ENCODE results near the gene TMEM242. TPM values are rescaled to one million over a fixed set of nuclear protein-coding genes. Genes with fewer than 3 reads are reported as not detected.

Gene TMEM242
- total and polyA plus RNA-seq, 10 of the 15 experiments (the other 5 are each of a cell fraction or from before 2014, with no cell fraction given): 2.8 to 9.8 (median 5.5) TPM

GRCh38 chr6:157280947-157281346, 42.4 kb downstream of the TMEM242 start (continued):
- no peak for TF ChIP-seq CEBPZ (IDR thresholded peaks at IDR 0.05; ENCODE audit: low read depth, low read length)

- no peaks in the 10 kb centered on the region for H3K27me3 ChIP-seq (replicated peaks in 1 of 2; ENCODE audit: control insufficient read depth in 2 of 2, insufficient read depth in 2 of 2, low read length in 1 of 2)
- FAIRE-seq (no peak), ATAC-seq (no peak), DNase-seq (ENCODE audit: low read depth, low spot score) (no peak)
- H3K4me2 ChIP-seq (ENCODE audit: control insufficient read depth, insufficient read depth): no peak overlapping the region
- H2AFZ ChIP-seq (ENCODE audit: control insufficient read depth, low read depth, low read length): no peak overlapping the region
- ChIA-PET SMC1A (ENCODE audit: uncharacterized antibody, unreplicated experiment) (no interaction called here), POLR2A (no interaction called here), RAD21 (ENCODE audit: unreplicated experiment) (no interaction called here), CTCF (no interaction called here)
- WGBS (ENCODE audit: insufficient coverage, insufficient replicate concordance, low lambda C conversion rate, missing lambda C conversion rate): 90% methylated on average over 15 of the region's 17 CpGs
- no peaks in the 10 kb centered on the region for H4K20me1 ChIP-seq (ENCODE audit: control insufficient read depth, insufficient read depth)
- in situ Hi-C loops (cut with MboI) (no loop called here), intact Hi-C loops (cut with micrococcal nuclease; ENCODE audit: unreplicated experiment) (no loop called here)
- no peaks in the 10 kb centered on the region for H3K36me3 ChIP-seq (ENCODE audit: control insufficient read depth in 2 of 2, insufficient read depth in 2 of 2, low read length in 1 of 2)
- H3K79me2 ChIP-seq (ENCODE audit: control insufficient read depth, insufficient read depth, low read length): no peaks in the 10 kb centered on the region
- H3K27ac ChIP-seq (ENCODE audit: control insufficient read depth, insufficient read depth): no peak overlapping the region
- H3K9me3 ChIP-seq (replicated peaks; ENCODE audit: control insufficient read depth, insufficient read depth, low read length): no peaks in the 10 kb centered on the region
- H3K9ac ChIP-seq (ENCODE audit: control insufficient read depth, insufficient read depth, low read length): no peak overlapping the region
- BruUV-seq (replicated peaks): no TSS peak
- H3K4me1 ChIP-seq (ENCODE audit: control insufficient read depth, insufficient read depth, low read length): no peaks in the 10 kb centered on the region
- H3K4me3 ChIP-seq: no peak overlapping the region
- TF ChIP-seq TBL1XR1 (IDR thresholded peaks at IDR 0.05; ENCODE audit: low read depth, low read length): no peak
- TF ChIP-seq CREM (IDR thresholded peaks at IDR 0.05; ENCODE audit: low read depth): no peak
- TF ChIP-seq LARP7 (IDR thresholded peaks at IDR 0.05): no peak
- TF ChIP-seq USF2 (IDR thresholded peaks at IDR 0.05; ENCODE audit: borderline replicate concordance, low read depth, low read length): no peak
- no peak for TF ChIP-seq MTA2 (IDR thresholded peaks at IDR 0.05; ENCODE audit: low read depth)
- no peak for TF ChIP-seq RAD51 (IDR thresholded peaks at IDR 0.05)
- no peak for TF ChIP-seq IKZF2 (IDR thresholded peaks at IDR 0.05)
- TF ChIP-seq PKNOX1 (IDR thresholded peaks at IDR 0.05): no peak
- no peak for TF ChIP-seq ZNF384 (IDR thresholded peaks at IDR 0.05; ENCODE audit: borderline replicate concordance, low read depth, low read length)
- no peak for TF ChIP-seq EP300 (IDR thresholded peaks at IDR 0.05; ENCODE audit: borderline replicate concordance in 1 of 2, control insufficient read depth in 1 of 2, low read depth in 2 of 2, low read length in 2 of 2)
- no peak for TF ChIP-seq REST (IDR thresholded peaks at IDR 0.05; ENCODE audit: low read depth, low read length)
- no peak for TF ChIP-seq RELB (IDR thresholded peaks at IDR 0.05; ENCODE audit: low read depth)
Observed at GRCh38 chr6:157280157-157280556, 43.2 kb downstream of the TMEM242 start.
